ENCODE measurements around the gene PCNX2. TPM values are rescaled to one million over a fixed set of nuclear protein-coding genes. Genes with fewer than 3 reads are reported as not detected.

Gene PCNX2
- polyA plus RNA-seq, 1 donor from 2014 or later = 6.5 TPM

DNA sequence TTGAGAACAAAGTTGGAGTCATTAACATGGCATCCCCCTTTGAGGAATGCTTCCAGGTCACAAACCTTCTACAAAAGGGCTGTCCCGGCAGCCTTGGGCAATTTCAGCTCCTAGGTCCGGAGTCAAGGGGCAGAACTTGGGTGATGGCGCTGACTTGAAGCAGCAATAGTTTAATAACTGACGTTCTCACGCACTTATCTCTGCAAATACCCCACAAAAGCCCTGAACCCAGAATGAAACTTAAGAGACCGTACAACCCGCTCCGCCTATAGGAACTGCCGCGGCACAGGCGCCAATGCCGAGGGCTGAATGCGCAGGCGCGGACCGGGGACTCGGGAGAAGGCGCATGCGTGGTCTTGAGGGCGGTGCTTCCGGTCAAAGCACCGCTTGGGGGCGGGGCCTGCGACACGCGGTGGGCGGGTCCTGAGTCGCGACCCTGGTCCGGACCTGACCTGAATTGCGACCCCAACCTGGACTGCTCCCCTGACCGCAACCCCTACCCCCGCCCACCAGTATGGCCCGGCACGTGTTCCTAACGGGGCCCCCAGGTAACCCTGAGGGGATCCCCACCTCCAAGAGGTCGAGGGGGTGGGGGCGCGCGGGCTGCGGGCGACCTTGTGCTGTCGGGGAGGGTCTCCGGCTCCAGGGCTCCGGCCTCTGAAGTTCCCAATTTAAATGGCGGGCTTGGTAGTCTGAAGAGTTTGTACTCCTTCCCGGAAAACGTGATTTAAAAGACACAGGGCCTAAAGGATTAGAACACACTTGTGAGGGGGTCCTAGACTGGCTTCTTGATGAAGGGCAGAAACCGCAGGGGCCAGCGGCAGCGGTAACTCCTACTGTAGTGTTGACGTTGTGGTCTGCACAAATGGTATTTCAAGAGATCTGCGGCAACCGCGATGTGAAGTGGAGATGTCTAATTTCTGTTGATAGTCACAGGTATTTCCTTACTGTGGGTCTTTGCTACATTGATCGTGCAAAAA is 345.0 kb downstream of the PCNX2 start, which contains the start of gene NTPCR:
Gene NTPCR (plus strand): TSS at position 415 of the 980 bp plus-strand sequence. CDS start 100 bp downstream, at position 515.
- H3K9me3 Mint-ChIP-seq = no peaks in the 10 kb centered on the region
- H3K27ac Mint-ChIP-seq = peak within 1 kb of the TSS; percentile 81 to 97 (median 93)
- peaks cover 5% of the 10 kb centered on the region for H3K36me3 Mint-ChIP-seq
- H3K4me1 Mint-ChIP-seq = peaks cover 24 to 31% (median 30%) of the 10 kb centered on the region in 3 donors
- peak within 1 kb of the TSS; percentile 93 to 99 (median 96) for H3K4me3 Mint-ChIP-seq
- H3K27me3 Mint-ChIP-seq = peaks cover 1% of the 10 kb centered on the region

DNA sequence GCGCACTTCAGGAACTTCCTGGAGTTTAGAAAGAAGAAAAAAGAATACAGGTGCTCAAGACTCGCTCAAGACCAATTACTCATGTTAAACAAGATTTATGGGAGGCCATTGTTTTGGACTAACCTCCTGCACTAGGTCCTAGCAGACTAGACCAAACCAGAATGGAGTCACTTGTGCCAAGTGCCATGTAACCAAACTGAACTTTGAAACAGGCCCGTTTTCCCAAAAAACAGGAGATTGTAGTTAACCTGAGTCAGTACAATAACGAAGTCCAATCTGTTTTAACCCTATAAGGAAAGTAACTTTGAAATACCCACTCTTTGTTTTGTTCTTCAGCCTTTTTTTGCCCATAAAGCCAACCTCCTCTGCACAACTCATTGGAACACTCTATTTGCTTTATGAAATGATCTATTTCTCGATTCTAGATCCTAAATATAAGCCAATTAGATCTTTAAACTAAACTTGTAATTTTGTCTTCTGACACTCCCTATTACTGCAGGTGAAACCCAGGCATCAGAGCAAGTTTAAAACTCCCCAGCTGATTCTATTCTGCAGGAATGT is 345.8 kb downstream of the PCNX2 start:
- H3K36me3 Mint-ChIP-seq = peaks cover 5% of the 10 kb centered on the region
- peaks cover 1% of the 10 kb centered on the region for H3K27me3 Mint-ChIP-seq
- H3K9me3 Mint-ChIP-seq = no peaks in the 10 kb centered on the region
- H3K27ac Mint-ChIP-seq = peak overlapping the region; percentile 81 to 97 (median 93)
- peak overlapping the region; percentile 93 to 99 (median 96) for H3K4me3 Mint-ChIP-seq
- peaks cover 24 to 31% (median 31%) of the 10 kb centered on the region in 3 donors for H3K4me1 Mint-ChIP-seq

DNA sequence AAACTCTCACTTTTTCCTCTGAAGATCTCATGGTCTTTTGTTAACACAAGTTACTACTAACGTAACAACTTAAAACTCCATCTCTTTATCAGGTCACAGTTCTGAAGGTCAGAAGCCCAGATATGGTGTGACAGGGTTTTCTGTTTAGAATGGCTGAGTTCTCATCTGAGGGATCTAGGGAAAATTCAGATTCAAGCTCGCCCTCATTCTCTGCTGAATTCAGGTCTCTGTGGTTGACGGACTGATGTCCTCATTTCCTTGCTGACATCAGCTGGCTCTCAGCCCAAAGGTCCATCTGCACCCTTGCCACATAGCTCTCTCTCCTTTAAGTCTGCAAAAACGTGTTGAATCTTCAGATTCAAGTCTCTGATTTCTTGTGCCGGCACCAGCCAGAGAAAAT is 351.2 kb downstream of the PCNX2 start:
- Mint-ChIP-seq H3K27me3 (peaks cover 5% of the 10 kb centered on the region), H3K4me3 (peak overlapping the region in 1 of 4 donors; percentile 10), H3K36me3 (peaks cover 1% of the 10 kb centered on the region), H3K9me3 (peaks cover 0 to 3% (median 3%) of the 10 kb centered on the region in 3 donors), H3K4me1 (peaks cover 8 to 14% (median 8%) of the 10 kb centered on the region in 3 donors), H3K27ac (peak overlapping the region in 1 of 3 donors; percentile 64)

DNA sequence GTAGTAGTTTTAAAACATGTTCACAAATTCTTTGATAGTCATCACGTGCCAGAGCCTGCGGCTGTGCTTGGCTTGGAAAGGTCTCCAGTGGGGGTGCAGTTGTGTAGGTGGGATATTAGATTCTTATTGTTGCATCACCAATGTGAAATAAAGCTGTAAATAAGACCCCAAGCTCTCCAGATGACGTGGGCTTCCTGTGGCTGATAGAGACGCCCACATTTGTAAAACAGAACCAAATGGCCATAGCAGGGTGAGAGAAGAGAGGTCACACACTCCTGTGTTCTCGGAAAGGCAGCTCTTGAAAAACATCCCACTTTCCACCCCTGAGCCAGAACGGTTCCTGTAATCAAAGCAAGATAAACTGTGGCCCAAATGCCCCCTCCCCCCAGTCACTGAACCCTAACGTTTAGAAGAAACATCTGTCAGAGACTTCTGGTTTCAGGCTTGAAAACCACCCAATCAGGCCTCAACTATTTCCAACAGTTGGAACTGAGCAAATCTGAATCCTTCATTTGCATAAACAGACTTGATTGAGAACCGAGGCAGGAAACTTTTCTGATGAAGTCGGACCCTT is 351.8 kb downstream of the PCNX2 start:
- Mint-ChIP-seq H3K4me3 (peak overlapping the region in 1 of 4 donors; percentile 80), H3K36me3 (peaks cover 4% of the 10 kb centered on the region), H3K9me3 (peaks cover 0 to 4% (median 3%) of the 10 kb centered on the region in 3 donors), H3K4me1 (peaks cover 8 to 14% (median 8%) of the 10 kb centered on the region in 3 donors), H3K27me3 (peaks cover 5% of the 10 kb centered on the region), H3K27ac (peak overlapping the region in 1 of 3 donors; percentile 62)

DNA sequence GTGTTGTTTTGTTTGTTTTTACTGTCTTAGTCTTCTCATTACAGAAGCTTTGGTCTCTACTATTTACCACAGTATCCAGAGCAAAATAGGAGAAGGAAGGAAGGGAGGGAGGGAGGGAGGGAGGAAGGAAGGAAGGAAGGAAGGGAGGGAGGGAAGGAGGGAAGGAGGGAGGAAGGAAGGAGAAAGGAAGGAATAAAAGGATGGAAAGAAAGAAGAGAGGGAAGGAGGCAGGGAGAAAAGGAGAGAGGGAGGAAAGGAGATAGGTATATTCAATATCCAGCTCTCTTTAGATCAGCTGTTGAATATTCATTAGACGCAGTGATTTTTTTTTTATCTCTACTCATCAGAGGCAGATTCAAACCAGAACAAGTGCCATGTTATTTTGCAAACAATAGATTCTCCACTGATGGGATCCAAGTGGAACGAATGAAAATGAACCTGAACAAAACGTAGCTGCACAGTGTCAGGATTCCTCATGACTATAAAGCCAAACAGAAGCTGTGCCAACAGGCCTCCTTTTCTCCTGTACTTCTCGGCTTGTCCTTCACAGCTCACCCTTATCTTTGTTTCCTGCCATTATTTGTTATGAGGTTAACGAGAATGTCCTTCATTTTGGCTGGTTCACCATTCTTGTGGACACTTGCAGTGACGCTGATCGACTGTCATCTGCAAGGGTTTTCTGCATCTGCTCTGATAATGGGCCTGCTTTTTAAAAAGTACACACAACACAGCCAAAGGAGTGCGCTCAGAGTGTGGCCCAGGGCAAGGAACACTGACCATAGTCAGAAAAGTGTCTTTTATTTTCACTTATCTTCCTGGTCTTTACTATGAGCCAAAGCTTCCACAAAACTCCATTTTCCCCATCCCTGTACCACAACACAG is 352.9 kb downstream of the PCNX2 start:
- Mint-ChIP-seq H3K27me3 (peaks cover 5% of the 10 kb centered on the region), H3K4me3 (no peak overlapping the region), H3K9me3 (peaks cover 0 to 4% (median 3%) of the 10 kb centered on the region in 3 donors), H3K36me3 (peaks cover 6% of the 10 kb centered on the region), H3K27ac (no peak overlapping the region), H3K4me1 (peaks cover 8 to 10% (median 8%) of the 10 kb centered on the region in 3 donors)

DNA sequence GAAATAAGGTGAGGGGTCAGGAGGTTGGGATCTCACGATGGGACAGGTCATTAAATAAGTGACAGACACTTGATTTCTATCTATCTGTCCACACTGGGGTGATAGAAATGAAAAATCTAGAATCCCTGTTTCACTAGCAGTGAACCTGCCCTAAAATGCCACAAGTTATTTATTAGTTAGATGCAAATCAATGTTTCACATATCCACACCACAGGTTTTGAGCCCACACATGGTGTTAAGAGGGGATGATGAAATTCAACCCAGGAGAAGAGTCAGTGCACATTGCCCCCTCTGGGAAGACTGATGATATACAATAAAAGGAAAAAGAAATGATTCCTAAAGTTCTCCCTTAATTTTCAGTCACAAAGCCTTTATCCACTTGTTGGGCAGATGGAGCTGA is 355.3 kb downstream of the PCNX2 start:
- Mint-ChIP-seq H3K4me3 (no peak overlapping the region), H3K9me3 (peaks cover 0 to 4% (median 3%) of the 10 kb centered on the region in 3 donors), H3K36me3 (peaks cover 6% of the 10 kb centered on the region), H3K27me3 (peaks cover 4% of the 10 kb centered on the region), H3K27ac (no peak overlapping the region), H3K4me1 (peaks cover 4 to 10% (median 8%) of the 10 kb centered on the region in 3 donors)

DNA sequence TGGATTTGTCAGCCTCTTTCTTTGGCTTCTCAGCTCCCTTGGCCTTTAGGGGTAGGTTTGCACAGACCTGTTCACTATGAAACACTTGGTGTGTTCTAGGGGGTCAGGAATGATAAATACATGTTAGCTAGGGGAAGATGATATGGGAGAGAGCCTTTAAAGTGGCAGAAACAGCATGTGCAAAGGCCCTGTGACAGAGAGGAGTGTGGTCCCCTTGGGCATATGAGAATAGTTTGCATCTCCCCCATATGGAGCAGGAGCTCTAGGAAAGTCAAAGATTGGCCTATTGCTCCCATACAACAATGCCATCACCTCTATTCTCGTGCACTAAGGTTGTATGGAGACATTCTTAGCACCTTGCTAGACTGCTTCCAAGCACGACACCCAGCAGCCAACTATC is 355.8 kb downstream of the PCNX2 start:
- peaks cover 0 to 4% (median 3%) of the 10 kb centered on the region in 3 donors for H3K9me3 Mint-ChIP-seq
- H3K4me3 Mint-ChIP-seq = no peak overlapping the region
- peaks cover 4 to 10% (median 8%) of the 10 kb centered on the region in 3 donors for H3K4me1 Mint-ChIP-seq
- H3K27ac Mint-ChIP-seq = peak overlapping the region in 1 of 3 donors; percentile 5
- H3K27me3 Mint-ChIP-seq = peaks cover 4% of the 10 kb centered on the region
- peaks cover 6% of the 10 kb centered on the region for H3K36me3 Mint-ChIP-seq

DNA sequence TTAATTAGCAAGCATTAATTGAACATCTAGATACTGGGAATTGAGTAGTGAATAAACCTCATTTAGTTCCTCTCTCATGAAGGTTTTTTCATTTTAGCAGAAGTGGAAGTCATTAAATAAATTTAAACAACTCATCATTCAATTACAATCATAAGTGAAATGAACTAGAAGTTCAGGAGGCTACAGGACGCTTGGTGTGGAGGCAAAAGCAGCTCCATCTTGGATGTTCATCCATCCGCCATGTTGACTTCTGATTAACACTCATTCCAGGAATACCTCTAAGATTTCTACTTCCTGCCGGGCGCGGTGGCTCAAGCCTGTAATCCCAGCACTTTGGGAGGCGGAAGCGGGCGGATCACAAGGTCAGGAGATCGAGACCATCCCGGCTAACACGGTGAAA is 356.6 kb downstream of the PCNX2 start:
- Mint-ChIP-seq H3K4me1 (peaks cover 0 to 5% (median 2%) of the 10 kb centered on the region in 3 donors), H3K27me3 (peaks cover 4% of the 10 kb centered on the region), H3K36me3 (peaks cover 6% of the 10 kb centered on the region), H3K9me3 (peaks cover 0 to 1% (median 0%) of the 10 kb centered on the region in 3 donors), H3K4me3 (no peak overlapping the region), H3K27ac (no peak overlapping the region)

DNA sequence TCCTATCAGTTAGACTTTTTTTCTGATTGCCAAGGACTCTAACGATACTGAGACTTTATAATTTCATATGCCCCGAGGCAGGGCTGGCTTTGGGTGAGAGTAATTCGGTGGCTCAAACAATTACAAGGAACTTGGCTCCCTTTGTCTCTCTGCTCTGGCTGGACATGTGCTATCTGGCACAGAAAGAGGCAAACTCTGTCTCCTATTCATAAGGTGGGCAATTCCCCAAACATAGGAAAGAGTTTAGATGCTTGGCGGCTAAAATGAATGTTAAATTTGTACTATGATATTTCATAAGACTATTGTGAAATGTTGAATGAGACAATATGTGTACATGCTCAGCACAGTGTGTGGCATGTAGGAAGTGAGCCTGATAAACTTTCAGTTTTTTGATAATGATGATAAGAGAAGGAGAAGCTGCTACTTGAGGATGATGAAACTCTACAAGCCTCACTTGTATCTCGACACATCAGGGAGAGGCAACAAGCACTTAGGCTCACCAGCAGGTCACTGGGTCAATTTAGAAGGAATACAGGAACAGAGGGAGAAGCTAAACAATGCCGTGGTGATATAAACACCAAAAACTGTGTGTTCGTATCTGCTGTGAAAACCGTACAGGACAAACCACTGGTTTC is 357.7 kb downstream of the PCNX2 start:
- no peaks in the 10 kb centered on the region for H3K4me1 Mint-ChIP-seq
- peaks cover 4% of the 10 kb centered on the region for H3K27me3 Mint-ChIP-seq
- H3K4me3 Mint-ChIP-seq = no peak overlapping the region
- H3K27ac Mint-ChIP-seq = no peak overlapping the region
- H3K9me3 Mint-ChIP-seq = peaks cover 0 to 1% (median 0%) of the 10 kb centered on the region in 3 donors
- H3K36me3 Mint-ChIP-seq = peaks cover 6% of the 10 kb centered on the region

DNA sequence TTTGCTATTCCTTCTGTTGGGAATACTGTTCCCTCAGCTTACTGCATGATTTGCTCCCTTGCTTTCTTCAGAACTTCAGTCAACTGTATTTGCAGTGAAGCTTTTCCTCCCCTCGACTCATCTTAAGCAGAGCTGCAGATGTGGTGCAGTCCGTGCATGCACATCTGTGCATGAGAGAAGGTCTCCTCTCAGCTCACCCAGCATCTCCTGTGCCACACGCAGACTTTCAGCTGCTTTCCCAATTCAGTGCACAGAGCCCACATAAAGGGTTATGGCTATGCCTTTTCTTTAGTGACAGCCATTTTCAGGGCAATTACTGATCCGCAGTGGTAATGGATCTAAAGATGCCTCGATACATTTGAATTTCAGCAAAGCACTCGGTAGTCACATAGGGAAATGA is 358.6 kb downstream of the PCNX2 start:
- H3K4me3 Mint-ChIP-seq = no peak overlapping the region
- peaks cover 4% of the 10 kb centered on the region for H3K27me3 Mint-ChIP-seq
- no peak overlapping the region for H3K27ac Mint-ChIP-seq
- peaks cover 6% of the 10 kb centered on the region for H3K36me3 Mint-ChIP-seq
- peaks cover 0 to 1% (median 0%) of the 10 kb centered on the region in 3 donors for H3K9me3 Mint-ChIP-seq
- no peaks in the 10 kb centered on the region for H3K4me1 Mint-ChIP-seq

Other genes starting within 250 kb of the PCNX2 start
- not detected for gene MAP3K21, start 32.0 kb upstream of the PCNX2 start, polyA plus RNA-seq

Measured in IgD-negative memory B cell (primary cell).